Nephron (organoid): ENCODE data around the gene CACHD1.

Experiments used
- H3K27ac Mint-ChIP-seq, 3 experiments: 2 replicates each; pipeline ENCODE4 v1.8.0; 2020; ENCODE audit warnings: mixed read lengths in 3 of 3, mild to moderate bottlenecking in 2 of 3, moderate library complexity in 1 of 3
- H3K27me3 Mint-ChIP-seq: 2 replicates; pipeline ENCODE4 v1.8.0; 2021; ENCODE audit warnings: low read depth, mild to moderate bottlenecking, moderate library complexity, mixed read lengths
- H3K36me3 Mint-ChIP-seq: 2 replicates; pipeline ENCODE4 v1.8.0; 2020; ENCODE audit warnings: low read depth, mixed read lengths
- H3K4me1 Mint-ChIP-seq: 2 replicates; pipeline ENCODE4 v1.8.0; 2020; ENCODE audit warnings: mixed read lengths
- H3K4me3 Mint-ChIP-seq, 3 experiments: 2 replicates each; pipeline ENCODE4 v1.8.0; 2020; ENCODE audit warnings: mild to moderate bottlenecking in 3 of 3, mixed read lengths in 3 of 3, moderate library complexity in 2 of 3
- H3K9me3 Mint-ChIP-seq: 2 replicates; pipeline ENCODE4 v1.8.0; 2020; ENCODE audit warnings: mixed read lengths
- CTCF ChIP-seq, 3 experiments: fragments of 200-600 bp; sonication (generic); IDR thresholded peaks; one replicate each; pipeline ENCODE4 v1.5.0; 2021; ENCODE audit warnings: antibody characterized with exemption in 3 of 3; ENCODE audit not compliant: unreplicated experiment in 3 of 3

The CACHD1 gene

DNA sequence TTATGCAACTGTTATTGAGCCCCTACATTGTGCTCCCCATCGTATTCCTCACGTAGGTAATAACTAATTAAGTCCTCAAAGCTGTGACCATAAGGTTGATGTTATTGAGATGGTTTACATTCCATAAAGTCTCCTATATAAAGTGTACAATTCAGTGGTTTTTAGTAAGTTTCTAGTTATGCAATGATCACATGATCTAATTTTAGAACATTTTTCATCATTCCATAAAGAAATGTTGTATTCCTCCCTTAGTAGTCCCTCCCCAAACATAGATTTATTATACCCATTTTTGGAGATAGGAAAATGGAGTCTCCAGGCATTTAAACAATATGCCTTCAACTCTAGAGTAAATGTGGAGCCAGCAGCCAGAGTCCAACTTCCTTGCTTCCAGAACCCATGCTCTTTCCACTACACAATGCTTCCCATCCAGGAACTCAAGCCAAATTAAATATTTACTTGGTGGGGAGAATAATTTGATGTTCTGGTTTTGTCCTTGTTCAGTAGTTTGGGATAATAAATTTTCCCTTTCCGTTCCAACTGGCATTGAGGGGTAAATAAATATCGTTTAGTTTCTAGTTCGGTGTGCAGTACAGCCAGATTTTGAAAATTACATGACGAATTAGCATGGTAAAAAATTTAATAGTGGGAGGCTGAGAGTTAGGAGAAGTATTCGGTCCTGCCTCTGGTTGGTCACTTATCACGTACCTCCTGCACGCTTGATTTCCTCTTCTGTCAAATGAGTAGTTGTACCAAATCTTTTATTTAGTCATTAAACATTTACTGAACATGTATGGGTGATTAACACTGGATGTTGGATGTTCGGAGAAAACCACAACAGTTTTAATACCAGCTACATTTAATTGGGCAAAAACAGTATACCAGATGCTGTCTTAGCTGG is 66.3 kb downstream of the CACHD1 start:
- peaks cover 9% of the 10 kb centered on the region for H3K36me3 Mint-ChIP-seq
- H3K27me3 Mint-ChIP-seq: no peaks in the 10 kb centered on the region
- no peak for TF ChIP-seq CTCF (IDR thresholded peaks at IDR 0.05; ENCODE audit: unreplicated experiment in 3 of 3)
- peak overlapping the region; percentile 18 to 28 (median 24) for H3K4me3 Mint-ChIP-seq
- H3K4me1 Mint-ChIP-seq: peaks cover 64% of the 10 kb centered on the region
- H3K27ac Mint-ChIP-seq: peak overlapping the region; percentile 84 to 91 (median 90)
- no peaks in the 10 kb centered on the region for H3K9me3 Mint-ChIP-seq

DNA sequence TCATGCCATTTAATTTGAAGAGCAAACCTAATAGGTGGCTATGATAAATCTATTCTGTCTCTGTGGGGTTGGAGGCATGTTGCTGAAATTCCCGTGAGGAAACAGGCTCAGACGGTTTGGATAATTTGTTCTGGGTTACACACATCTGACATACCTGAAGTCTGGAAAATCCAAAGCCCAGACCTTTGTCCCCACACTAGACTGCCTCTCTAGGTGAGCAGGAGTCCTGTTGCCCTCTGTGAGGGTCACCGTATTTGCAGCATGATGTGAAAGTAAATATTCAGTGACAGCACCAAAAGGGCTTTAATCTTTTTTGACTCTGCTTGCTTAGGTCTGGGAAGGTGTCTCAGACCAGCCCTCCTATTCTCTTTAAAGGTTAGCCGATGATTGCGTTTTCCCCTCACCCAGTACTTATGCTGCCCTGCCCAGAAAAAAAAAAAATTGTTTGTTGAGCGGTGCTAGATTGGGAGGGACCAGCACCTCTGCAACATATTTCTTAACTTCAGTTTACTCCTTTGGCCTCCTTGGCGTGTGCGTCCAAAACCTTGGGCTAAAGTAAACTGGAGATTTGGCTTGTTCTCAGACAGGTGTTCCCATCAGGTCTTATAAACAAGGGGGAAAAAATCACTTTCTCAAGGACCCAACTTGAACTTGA is 67.0 kb downstream of the CACHD1 start:
- peak overlapping the region in 2 of 3 experiments; percentile 5 to 19 for H3K4me3 Mint-ChIP-seq
- H3K27me3 Mint-ChIP-seq: no peaks in the 10 kb centered on the region
- H3K4me1 Mint-ChIP-seq: peaks cover 58% of the 10 kb centered on the region
- H3K9me3 Mint-ChIP-seq: no peaks in the 10 kb centered on the region
- H3K27ac Mint-ChIP-seq: peak overlapping the region; percentile 84 to 91 (median 90)
- TF ChIP-seq CTCF (IDR thresholded peaks at IDR 0.05; ENCODE audit: unreplicated experiment in 3 of 3): no peak
- H3K36me3 Mint-ChIP-seq: peaks cover 9% of the 10 kb centered on the region

GRCh38 chr1:64537942-64538341 is 68.0 kb downstream of the CACHD1 start:
- peaks cover 62% of the 10 kb centered on the region for H3K4me1 Mint-ChIP-seq
- no peak overlapping the region for H3K4me3 Mint-ChIP-seq
- peak overlapping the region; percentile 73 to 92 (median 83) for H3K27ac Mint-ChIP-seq
- no peaks in the 10 kb centered on the region for H3K27me3 Mint-ChIP-seq
- H3K9me3 Mint-ChIP-seq: no peaks in the 10 kb centered on the region
- H3K36me3 Mint-ChIP-seq: peaks cover 5% of the 10 kb centered on the region
- no peak for TF ChIP-seq CTCF (IDR thresholded peaks at IDR 0.05; ENCODE audit: unreplicated experiment in 3 of 3)

- H3K4me3 Mint-ChIP-seq: no peak overlapping the region
- H3K9me3 Mint-ChIP-seq: no peaks in the 10 kb centered on the region
- TF ChIP-seq CTCF (IDR thresholded peaks at IDR 0.05; ENCODE audit: unreplicated experiment in 3 of 3): no peak
- H3K27me3 Mint-ChIP-seq: no peaks in the 10 kb centered on the region
- H3K36me3 Mint-ChIP-seq: peaks cover 5% of the 10 kb centered on the region
- H3K27ac Mint-ChIP-seq: peak overlapping the region; percentile 39 to 94 (median 92)
- peaks cover 62% of the 10 kb centered on the region for H3K4me1 Mint-ChIP-seq
Measured at GRCh38 chr1:64538389-64538788, 68.5 kb downstream of the CACHD1 start.

- Mint-ChIP-seq H3K27me3 (no peaks in the 10 kb centered on the region), H3K9me3 (no peaks in the 10 kb centered on the region), H3K4me1 (peaks cover 68% of the 10 kb centered on the region), H3K27ac (peak overlapping the region; percentile 92 to 94 (median 92)), H3K4me3 (peak overlapping the region in 1 of 3 experiments; percentile 19), H3K36me3 (peaks cover 3% of the 10 kb centered on the region)
- no peak for TF ChIP-seq CTCF (IDR thresholded peaks at IDR 0.05; ENCODE audit: unreplicated experiment in 3 of 3)
Measured at GRCh38 chr1:64539289-64539688, 69.4 kb downstream of the CACHD1 start.
